HepG2 (cell line): ENCODE measurements around the gene FOSL2. TPM values are rescaled to one million over a fixed set of nuclear protein-coding genes. Genes with fewer than 3 reads are reported as not detected.

Experiments
- ATF7-NPFF ChIP-seq: sonication (generic); formaldehyde crosslinking; IDR thresholded peaks from 2 replicates; pipeline ENCODE4 v1.8.1; 2023; ENCODE audit warnings: mild to moderate bottlenecking, low read depth, missing genetic modification reagents, moderate library complexity
- CHD4 ChIP-seq: fragments of 200-600 bp; sonication (generic); IDR thresholded peaks from 2 replicates; pipeline ENCODE4 v1.7.0; 2017; ENCODE audit warnings: mild to moderate bottlenecking, low read length, borderline replicate concordance
- CSRNP1 ChIP-seq: sonication (generic); formaldehyde crosslinking; IDR thresholded peaks from 2 replicates; pipeline ENCODE4 v1.8.1; 2023; ENCODE audit warnings: mild to moderate bottlenecking, missing genetic modification reagents
- FOXO1 ChIP-seq: sonication (generic); formaldehyde crosslinking; IDR thresholded peaks from 2 replicates; pipeline ENCODE4 v1.4.0; 2020; ENCODE audit warnings: missing genetic modification reagents
- HMG20B ChIP-seq: conservative IDR thresholded peaks from 2 replicates; pipeline ENCODE4 v1.6.1; 2016; ENCODE audit warnings: missing genetic modification reagents, missing compliant biosample characterization
- MYC ChIP-seq: sonication (generic); formaldehyde crosslinking; IDR thresholded peaks from 2 replicates; pipeline ENCODE4 v1.9.0; 2021; ENCODE audit warnings: missing genetic modification reagents, borderline replicate concordance
- NR1H2 ChIP-seq: sonication (generic); formaldehyde crosslinking; IDR thresholded peaks from 2 replicates; pipeline ENCODE4 v1.8.1; 2022; ENCODE audit warnings: low read depth, missing genetic modification reagents, borderline replicate concordance
- POLR2AphosphoS2 ChIP-seq: IDR thresholded peaks from 2 replicates; pipeline ENCODE4 v1.6.1; 2011; ENCODE audit warnings: low read depth, low read length, improper control_type of control experiment
- SOX5 ChIP-seq: IDR thresholded peaks from 2 replicates; pipeline ENCODE4 v1.6.1; 2016; ENCODE audit warnings: borderline replicate concordance
- SP2 ChIP-seq: sonication (generic); formaldehyde crosslinking; IDR thresholded peaks from 2 replicates; pipeline ENCODE4 v1.5.1; 2020; ENCODE audit warnings: mild to moderate bottlenecking, missing genetic modification reagents
- SUZ12 ChIP-seq: fragments of 150-350 bp; IDR thresholded peaks from 2 replicates; pipeline ENCODE4 v1.6.1; 2014; ENCODE audit warnings: low read depth, low read length
- ZFAT ChIP-seq: sonication (generic); formaldehyde crosslinking; conservative IDR thresholded peaks from 2 replicates; pipeline ENCODE4 v1.8.1; 2023; ENCODE audit warnings: missing genetic modification reagents, inconsistent platforms
- ZFP91 ChIP-seq: sonication (generic); formaldehyde crosslinking; IDR thresholded peaks from 2 replicates; pipeline ENCODE4 v1.9.0; 2022; ENCODE audit warnings: missing genetic modification reagents, mild to moderate bottlenecking, borderline replicate concordance
- ZNF414 ChIP-seq: sonication (generic); formaldehyde crosslinking; IDR thresholded peaks from 2 replicates; pipeline ENCODE4 v1.5.0; 2020; ENCODE audit warnings: missing genetic modification reagents
- polyA plus RNA-seq, 8 experiments: library from polyadenylated mRNA; depleted of rRNA in 3 of 8; stranded (reverse) in 7 of 8; unstranded in 1 of 8; fragments of >200 nt; fragmentation: Illumina TruSeq in 4 of 8; extraction: Trizol in 4 of 8; gene quantifications; 2 replicates each; pipeline versions ENCODE4 v1.2.1 to v1.2.3, GENCODE V29; 2011 to 2016; ENCODE audit warnings: low read depth in 4 of 8, missing spikeins in 1 of 8, mixed read lengths in 1 of 8; ENCODE audit not compliant: insufficient read depth in 1 of 8
- total RNA-seq, 5 experiments: library from RNA; depleted of rRNA; stranded (reverse); fragments of >200 nt; fragmentation: Illumina TruSeq; extraction: Trizol; gene quantifications; 2 replicates each; pipeline ENCODE4 v1.2.3, GENCODE V29; 2016; ENCODE audit warnings: low read depth in 1 of 5
- TF ChIP-seq, protein P1 (sequence below): sonication (generic); formaldehyde crosslinking; IDR thresholded peaks from 2 replicates; pipeline ENCODE4 v1.4.0; 2020; ENCODE audit warnings: missing genetic modification reagents, borderline replicate concordance
- TF ChIP-seq, protein P2 (sequence below): sonication (generic); formaldehyde crosslinking; IDR thresholded peaks from 2 replicates; pipeline ENCODE4 v1.8.0; 2022; ENCODE audit warnings: mild to moderate bottlenecking, missing genetic modification reagents, moderate library complexity
- TF ChIP-seq, protein P3 (sequence below): sonication (generic); formaldehyde crosslinking; IDR thresholded peaks from 2 replicates; pipeline ENCODE4 v1.5.1; 2020; ENCODE audit warnings: mild to moderate bottlenecking, missing genetic modification reagents

Gene FOSL2
- total and polyA plus RNA-seq, 2 of the 13 experiments (the other 11 are each of a cell fraction or from before 2014, with no cell fraction given) = 3.4 to 18.1 TPM

GRCh38 chr2:28392297-28393113 is at the start of gene FOSL2 (continued):
- TF ChIP-seq, protein P1, sequence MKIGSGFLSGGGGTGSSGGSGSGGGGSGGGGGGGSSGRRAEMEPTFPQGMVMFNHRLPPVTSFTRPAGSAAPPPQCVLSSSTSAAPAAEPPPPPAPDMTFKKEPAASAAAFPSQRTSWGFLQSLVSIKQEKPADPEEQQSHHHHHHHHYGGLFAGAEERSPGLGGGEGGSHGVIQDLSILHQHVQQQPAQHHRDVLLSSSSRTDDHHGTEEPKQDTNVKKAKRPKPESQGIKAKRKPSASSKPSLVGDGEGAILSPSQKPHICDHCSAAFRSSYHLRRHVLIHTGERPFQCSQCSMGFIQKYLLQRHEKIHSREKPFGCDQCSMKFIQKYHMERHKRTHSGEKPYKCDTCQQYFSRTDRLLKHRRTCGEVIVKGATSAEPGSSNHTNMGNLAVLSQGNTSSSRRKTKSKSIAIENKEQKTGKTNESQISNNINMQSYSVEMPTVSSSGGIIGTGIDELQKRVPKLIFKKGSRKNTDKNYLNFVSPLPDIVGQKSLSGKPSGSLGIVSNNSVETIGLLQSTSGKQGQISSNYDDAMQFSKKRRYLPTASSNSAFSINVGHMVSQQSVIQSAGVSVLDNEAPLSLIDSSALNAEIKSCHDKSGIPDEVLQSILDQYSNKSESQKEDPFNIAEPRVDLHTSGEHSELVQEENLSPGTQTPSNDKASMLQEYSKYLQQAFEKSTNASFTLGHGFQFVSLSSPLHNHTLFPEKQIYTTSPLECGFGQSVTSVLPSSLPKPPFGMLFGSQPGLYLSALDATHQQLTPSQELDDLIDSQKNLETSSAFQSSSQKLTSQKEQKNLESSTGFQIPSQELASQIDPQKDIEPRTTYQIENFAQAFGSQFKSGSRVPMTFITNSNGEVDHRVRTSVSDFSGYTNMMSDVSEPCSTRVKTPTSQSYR = peak; percentile 82; the same call in 1 of the 2 replicates
- TF ChIP-seq MYC (CRISPR knock-in tag) (peak; percentile 98), HMG20B (peak; percentile 94), ZFAT (CRISPR knock-in tag) (no peak), CSRNP1 (CRISPR knock-in tag) (peak; percentile 90), ATF7-NPFF (CRISPR knock-in tag) (peak; percentile 74), SP2 (CRISPR knock-in tag) (no peak), SOX5 (CRISPR knock-in tag) (peak; percentile 90), SUZ12 (no peak), POLR2AphosphoS2 (peak; percentile 88; the same call in 1 of the 2 replicates), ZFP91 (peak; percentile 73), ZNF414 (CRISPR knock-in tag) (peak; percentile 81; the same call in 1 of the 2 replicates), FOXO1 (CRISPR knock-in tag) (peak; percentile 61; the same call in 1 of the 2 replicates), CHD4 (no peak), NR1H2 (no peak; the same call in 1 of the 2 replicates)
- TF ChIP-seq, protein P2, sequence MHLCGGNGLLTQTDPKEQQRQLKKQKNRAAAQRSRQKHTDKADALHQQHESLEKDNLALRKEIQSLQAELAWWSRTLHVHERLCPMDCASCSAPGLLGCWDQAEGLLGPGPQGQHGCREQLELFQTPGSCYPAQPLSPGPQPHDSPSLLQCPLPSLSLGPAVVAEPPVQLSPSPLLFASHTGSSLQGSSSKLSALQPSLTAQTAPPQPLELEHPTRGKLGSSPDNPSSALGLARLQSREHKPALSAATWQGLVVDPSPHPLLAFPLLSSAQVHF (CRISPR knock-in tag) = peak; percentile 78; the same call in 1 of the 2 replicates
- TF ChIP-seq, protein P3, sequence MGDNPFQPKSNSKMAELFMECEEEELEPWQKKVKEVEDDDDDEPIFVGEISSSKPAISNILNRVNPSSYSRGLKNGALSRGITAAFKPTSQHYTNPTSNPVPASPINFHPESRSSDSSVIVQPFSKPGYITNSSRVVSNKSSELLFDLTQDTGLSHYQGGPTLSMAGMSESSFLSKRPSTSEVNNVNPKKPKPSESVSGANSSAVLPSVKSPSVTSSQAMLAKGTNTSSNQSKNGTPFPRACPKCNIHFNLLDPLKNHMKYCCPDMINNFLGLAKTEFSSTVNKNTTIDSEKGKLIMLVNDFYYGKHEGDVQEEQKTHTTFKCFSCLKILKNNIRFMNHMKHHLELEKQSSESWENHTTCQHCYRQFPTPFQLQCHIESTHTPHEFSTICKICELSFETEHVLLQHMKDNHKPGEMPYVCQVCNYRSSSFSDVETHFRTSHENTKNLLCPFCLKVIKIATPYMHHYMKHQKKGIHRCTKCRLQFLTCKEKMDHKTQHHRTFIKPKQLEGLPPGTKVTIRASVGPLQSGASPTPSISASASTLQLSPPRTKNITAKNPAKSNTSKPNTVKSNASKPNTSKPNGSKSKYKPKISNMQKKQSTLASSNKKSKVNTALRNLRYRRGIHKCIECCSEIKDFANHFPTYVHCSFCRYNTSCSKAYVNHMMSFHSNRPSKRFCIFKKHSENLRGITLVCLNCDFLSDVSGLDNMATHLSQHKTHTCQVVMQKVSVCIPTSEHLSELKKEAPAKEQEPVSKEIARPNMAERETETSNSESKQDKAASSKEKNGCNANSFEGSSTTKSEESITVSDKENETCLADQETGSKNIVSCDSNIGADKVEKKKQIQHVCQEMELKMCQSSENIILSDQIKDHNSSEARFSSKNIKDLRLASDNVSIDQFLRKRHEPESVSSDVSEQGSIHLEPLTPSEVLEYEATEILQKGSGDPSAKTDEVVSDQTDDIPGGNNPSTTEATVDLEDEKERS = no peak; the same call in 1 of the 2 replicates
